Measurements from ENCODE around the gene ST3GAL4.

GRCh38 chr11:126348806-126349582 is 6.5 kb upstream of the ST3GAL4 start:
- TF ChIP-seq CTCF (conservative IDR thresholded peaks at IDR 0.05) (no peak), EZH2 (IDR thresholded peaks at IDR 0.05; ENCODE audit: low read depth) (no peak)

Data from PC-9 (cell line).